Measurements from ENCODE around the gene RNF13.
A peak's percentile ranks its signal among the peaks of the same experiment; 100 is the strongest.

The RNF13 gene

GRCh38 chr3:149886957-149887356 lies 73.9 kb downstream of the RNF13 start:
- no peak for DNase-seq
- Histone ChIP-seq H3K27ac (no peak overlapping the region), H3K36me3 (no peaks in the 10 kb centered on the region), H3K27me3 (ENCODE audit: insufficient read depth, low read depth, severe bottlenecking) (no peaks in the 10 kb centered on the region), H3K4me3 (ENCODE audit: low read depth, low read length) (no peak overlapping the region), H3K9me3 (ENCODE audit: severe bottlenecking) (no peaks in the 10 kb centered on the region)
- peak; percentile 17; the same call in 1 of the 2 replicates for TF ChIP-seq CTCF (IDR thresholded peaks at IDR 0.05; ENCODE audit: low read depth, low read length)

- no peaks in the 10 kb centered on the region for H3K9me3 ChIP-seq (ENCODE audit: severe bottlenecking)
- DNase-seq, result no peak
- H3K27ac ChIP-seq, result no peak overlapping the region
- H3K27me3 ChIP-seq (ENCODE audit: insufficient read depth, low read depth, severe bottlenecking), result no peaks in the 10 kb centered on the region
- H3K36me3 ChIP-seq, result no peaks in the 10 kb centered on the region
- no peak overlapping the region for H3K4me3 ChIP-seq (ENCODE audit: low read depth, low read length)
- no peak for TF ChIP-seq CTCF (IDR thresholded peaks at IDR 0.05; ENCODE audit: low read depth, low read length)
Measured at GRCh38 chr3:149891621-149892020, 78.6 kb downstream of the RNF13 start.

- no peaks in the 10 kb centered on the region for H3K9me3 ChIP-seq (ENCODE audit: severe bottlenecking)
- no peaks in the 10 kb centered on the region for H3K27me3 ChIP-seq (ENCODE audit: insufficient read depth, low read depth, severe bottlenecking)
- no peak overlapping the region for H3K4me3 ChIP-seq (ENCODE audit: low read depth, low read length)
- TF ChIP-seq CTCF (IDR thresholded peaks at IDR 0.05; ENCODE audit: low read depth, low read length), result no peak
- no peak overlapping the region for H3K27ac ChIP-seq
- DNase-seq, result no peak
- no peaks in the 10 kb centered on the region for H3K36me3 ChIP-seq
Measured at GRCh38 chr3:149892371-149892770, 79.4 kb downstream of the RNF13 start.

- Histone ChIP-seq H3K36me3 (no peaks in the 10 kb centered on the region), H3K27ac (no peak overlapping the region), H3K27me3 (ENCODE audit: insufficient read depth, low read depth, severe bottlenecking) (no peaks in the 10 kb centered on the region), H3K9me3 (ENCODE audit: severe bottlenecking) (no peaks in the 10 kb centered on the region), H3K4me3 (ENCODE audit: low read depth, low read length) (no peak overlapping the region)
- DNase-seq, result no peak
- TF ChIP-seq CTCF (IDR thresholded peaks at IDR 0.05; ENCODE audit: low read depth, low read length), result no peak
Measured at GRCh38 chr3:149894205-149894604, 81.2 kb downstream of the RNF13 start.

- Histone ChIP-seq H3K27ac (no peak overlapping the region), H3K4me3 (ENCODE audit: low read depth, low read length) (no peak overlapping the region), H3K27me3 (ENCODE audit: insufficient read depth, low read depth, severe bottlenecking) (no peaks in the 10 kb centered on the region), H3K36me3 (no peaks in the 10 kb centered on the region), H3K9me3 (ENCODE audit: severe bottlenecking) (no peaks in the 10 kb centered on the region)
- no peak for DNase-seq
- no peak for TF ChIP-seq CTCF (IDR thresholded peaks at IDR 0.05; ENCODE audit: low read depth, low read length)
Measured at GRCh38 chr3:149895339-149895738, 82.3 kb downstream of the RNF13 start.

GRCh38 chr3:149895769-149896168 lies 82.8 kb downstream of the RNF13 start:
- no peaks in the 10 kb centered on the region for H3K27me3 ChIP-seq (ENCODE audit: insufficient read depth, low read depth, severe bottlenecking)
- no peak overlapping the region for H3K4me3 ChIP-seq (ENCODE audit: low read depth, low read length)
- no peaks in the 10 kb centered on the region for H3K36me3 ChIP-seq
- no peak overlapping the region for H3K27ac ChIP-seq
- TF ChIP-seq CTCF (IDR thresholded peaks at IDR 0.05; ENCODE audit: low read depth, low read length), result no peak
- H3K9me3 ChIP-seq (ENCODE audit: severe bottlenecking), result no peaks in the 10 kb centered on the region
- DNase-seq, result no peak
